Heart left ventricle (tissue), 13 donors: Measurements from ENCODE around the gene MAP3K5.

Experiments used
- POLR2A ChIP-seq, 2 donors: fragments of 450-650 bp; IDR thresholded peaks; one replicate each; pipeline ENCODE4 v1.6.1; 2017; ENCODE audit warnings: antibody characterized with exemption in 2 of 2, mild to moderate bottlenecking in 2 of 2, moderate library complexity in 2 of 2
- TF ChIP-seq, protein P1 (sequence below), 12 donors: fragments of 200-600 bp; sonication (generic) in 4 of 12; IDR thresholded peaks; one replicate each; pipeline versions ENCODE4 v1.5.0 to v1.8.0; 2018 to 2022; ENCODE audit warnings: antibody characterized with exemption in 12 of 12, mild to moderate bottlenecking in 5 of 12
- donor health status: ischemic (EF 13 %, LVEDD 7.1; RV severe dilation, severe dysfunction).
- donor health status: DM: no; HTN: yes; CAD: no.
- donor health status: DM: no; HTN: no; CAD: no.
- donor health status: ischemic (EF 25% LVEDD 6.9; RV normal size, moderate dysfunction).
- donor health status: ischemic (EF 25% LVEDD 5.7; RV mildly dilated, moderate dysfunction).
- donor health status: ischemic (EF 35%, LVEDD 5.7; RV mildly dilated, moderate dysfunction).
- donor health status: nonischemic (EF 11% LVEDD 7.7; RV severe dilation, severe dysfunction).
- donor health status: DM: yes; HTN: yes; CAD: no.
- donor health status: PGD.
- donor health status: ischemic (EF 29% LVEDD 5.4; RV normal size, mild dysfunction).
- donor health status: nonischemic (EF 23%, LVEDD 6.1; RV moderate dilation, normal function).

DNA sequence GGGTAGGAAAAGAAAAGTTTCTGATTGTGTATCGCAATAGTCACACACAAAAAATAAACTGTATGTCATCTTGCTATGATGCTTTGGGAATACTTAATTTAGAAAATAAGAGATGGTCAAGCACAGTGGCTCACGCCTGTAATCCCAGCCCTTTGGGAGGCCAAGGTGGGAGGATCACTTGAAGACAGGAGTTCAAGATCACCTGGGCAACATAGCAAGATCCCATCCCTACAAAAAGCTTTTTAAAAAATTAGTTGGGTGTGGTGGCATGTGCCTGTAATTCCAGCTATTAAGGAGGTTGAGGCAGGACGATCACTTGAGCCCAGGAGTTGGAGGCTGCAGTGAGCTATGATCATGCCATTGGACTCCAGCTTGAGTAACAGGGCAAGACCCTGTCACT is 269.6 kb downstream of the MAP3K5 start:
- TF ChIP-seq POLR2A (IDR thresholded peaks at IDR 0.05): no peak
- TF ChIP-seq, protein P1, sequence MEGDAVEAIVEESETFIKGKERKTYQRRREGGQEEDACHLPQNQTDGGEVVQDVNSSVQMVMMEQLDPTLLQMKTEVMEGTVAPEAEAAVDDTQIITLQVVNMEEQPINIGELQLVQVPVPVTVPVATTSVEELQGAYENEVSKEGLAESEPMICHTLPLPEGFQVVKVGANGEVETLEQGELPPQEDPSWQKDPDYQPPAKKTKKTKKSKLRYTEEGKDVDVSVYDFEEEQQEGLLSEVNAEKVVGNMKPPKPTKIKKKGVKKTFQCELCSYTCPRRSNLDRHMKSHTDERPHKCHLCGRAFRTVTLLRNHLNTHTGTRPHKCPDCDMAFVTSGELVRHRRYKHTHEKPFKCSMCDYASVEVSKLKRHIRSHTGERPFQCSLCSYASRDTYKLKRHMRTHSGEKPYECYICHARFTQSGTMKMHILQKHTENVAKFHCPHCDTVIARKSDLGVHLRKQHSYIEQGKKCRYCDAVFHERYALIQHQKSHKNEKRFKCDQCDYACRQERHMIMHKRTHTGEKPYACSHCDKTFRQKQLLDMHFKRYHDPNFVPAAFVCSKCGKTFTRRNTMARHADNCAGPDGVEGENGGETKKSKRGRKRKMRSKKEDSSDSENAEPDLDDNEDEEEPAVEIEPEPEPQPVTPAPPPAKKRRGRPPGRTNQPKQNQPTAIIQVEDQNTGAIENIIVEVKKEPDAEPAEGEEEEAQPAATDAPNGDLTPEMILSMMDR (IDR thresholded peaks at IDR 0.05): no peak
